ENCODE measurements around the gene CAPN2.

Gene CAPN2

GRCh38 chr1:223684488-223684792 lies 27.9 kb upstream of the CAPN2 start:
- Histone ChIP-seq H3K27ac (no peak overlapping the region), H3K27me3 (ENCODE audit: insufficient read depth, low read depth) (no peaks in the 10 kb centered on the region)
- peak; percentile 54; the same call in 1 of the 2 replicates for TF ChIP-seq CTCF (conservative IDR thresholded peaks at IDR 0.05; ENCODE audit: low read depth, low read length)

GRCh38 chr1:223691121-223691520 lies 21.2 kb upstream of the CAPN2 start:
- Histone ChIP-seq H3K4me1 (ENCODE audit: low read depth, poor library complexity, severe bottlenecking) (peaks cover 8% of the 10 kb centered on the region), H3K36me3 (ENCODE audit: insufficient read depth) (no peaks in the 10 kb centered on the region), H3K79me2 (ENCODE audit: insufficient read depth, low read depth) (no peaks in the 10 kb centered on the region), H3K4me3 (IDR thresholded peaks at IDR 0.05; ENCODE audit: insufficient read depth, low read depth, low read length) (no peak overlapping the region), H2AFZ (ENCODE audit: low read depth) (no peak overlapping the region), H3K9ac (no peak overlapping the region), H4K20me1 (ENCODE audit: insufficient read depth) (no peaks in the 10 kb centered on the region), H3K27ac (no peak overlapping the region), H3K27me3 (ENCODE audit: insufficient read depth, low read depth) (no peaks in the 10 kb centered on the region), H3K4me2 (no peak overlapping the region)
- no peak for TF ChIP-seq CTCF (conservative IDR thresholded peaks at IDR 0.05; ENCODE audit: low read depth, low read length)

More at GRCh38 chr1:223684488-223684792, 27.9 kb upstream of the CAPN2 start:
- Histone ChIP-seq H3K36me3 (ENCODE audit: insufficient read depth) (no peaks in the 10 kb centered on the region), H2AFZ (ENCODE audit: low read depth) (no peak overlapping the region), H4K20me1 (ENCODE audit: insufficient read depth) (no peaks in the 10 kb centered on the region), H3K4me2 (no peak overlapping the region), H3K9ac (no peak overlapping the region), H3K79me2 (ENCODE audit: insufficient read depth, low read depth) (no peaks in the 10 kb centered on the region), H3K4me1 (ENCODE audit: low read depth, poor library complexity, severe bottlenecking) (peaks cover 8% of the 10 kb centered on the region), H3K4me3 (IDR thresholded peaks at IDR 0.05; ENCODE audit: insufficient read depth, low read depth, low read length) (no peak overlapping the region)

- no peak overlapping the region for H3K9ac ChIP-seq
- no peak overlapping the region for H2AFZ ChIP-seq (ENCODE audit: low read depth)
- no peak overlapping the region for H3K27ac ChIP-seq
- H3K27me3 ChIP-seq (ENCODE audit: insufficient read depth, low read depth), result no peaks in the 10 kb centered on the region
- H3K36me3 ChIP-seq (ENCODE audit: insufficient read depth), result no peaks in the 10 kb centered on the region
- no peak for TF ChIP-seq CTCF (conservative IDR thresholded peaks at IDR 0.05; ENCODE audit: low read depth, low read length)
- H3K4me3 ChIP-seq (IDR thresholded peaks at IDR 0.05; ENCODE audit: insufficient read depth, low read depth, low read length), result no peak overlapping the region
- no peaks in the 10 kb centered on the region for H3K79me2 ChIP-seq (ENCODE audit: insufficient read depth, low read depth)
- no peaks in the 10 kb centered on the region for H4K20me1 ChIP-seq (ENCODE audit: insufficient read depth)
- no peak overlapping the region for H3K4me2 ChIP-seq
- peaks cover 4% of the 10 kb centered on the region for H3K4me1 ChIP-seq (ENCODE audit: low read depth, poor library complexity, severe bottlenecking)
Observed at GRCh38 chr1:223695014-223695548, 17.3 kb upstream of the CAPN2 start.

- Histone ChIP-seq H3K27ac (no peak overlapping the region), H3K27me3 (ENCODE audit: insufficient read depth, low read depth) (no peaks in the 10 kb centered on the region), H3K36me3 (ENCODE audit: insufficient read depth) (no peaks in the 10 kb centered on the region), H3K79me2 (ENCODE audit: insufficient read depth, low read depth) (no peaks in the 10 kb centered on the region), H4K20me1 (ENCODE audit: insufficient read depth) (no peaks in the 10 kb centered on the region), H3K9ac (no peak overlapping the region), H2AFZ (ENCODE audit: low read depth) (no peak overlapping the region), H3K4me1 (ENCODE audit: low read depth, poor library complexity, severe bottlenecking) (peaks cover 4% of the 10 kb centered on the region), H3K4me3 (IDR thresholded peaks at IDR 0.05; ENCODE audit: insufficient read depth, low read depth, low read length) (no peak overlapping the region), H3K4me2 (no peak overlapping the region)
- no peak for TF ChIP-seq CTCF (conservative IDR thresholded peaks at IDR 0.05; ENCODE audit: low read depth, low read length)
Observed at GRCh38 chr1:223695941-223696340, 16.4 kb upstream of the CAPN2 start.
